ENCODE data around the gene CDH4.

GRCh38 chr20:61701401-61701800, 449.3 kb downstream of the CDH4 start:
- TF ChIP-seq SALL1 (CRISPR knock-in tag; IDR thresholded peaks at IDR 0.05) (no peak), CTCF (CRISPR knock-in tag; IDR thresholded peaks at IDR 0.05) (no peak)

All from HepG2 (cell line).